ENCODE measurements around the gene ZNF3. TPM values are rescaled to one million over a fixed set of nuclear protein-coding genes. Genes with fewer than 3 reads are reported as not detected.

The ZNF3 gene
- total RNA-seq, 1 experiment from 2014 or later = 32.9 TPM

- ChIA-PET POLR2A (interaction anchor here (0.8 to 1.0 kb wide), 2 partner anchors 28 to 82 kb away, joined by 3 to 5 read pairs; partner anchors contain the start of genes AP4M1 and MCM7), CTCF (interaction anchor here (0.9 kb wide), 1 partner anchor 9 kb away, joined by 4 read pairs; no protein-coding TSS in a partner anchor)
- no peaks in the 10 kb centered on the region for H3K9me3 ChIP-seq (ENCODE audit: control insufficient read depth, insufficient read depth, low read depth, low read length)
- in situ Hi-C loops (cut with HindIII; ENCODE audit: low pct_unique_long_range_greater_than_20kb, low sequenced_read_pairs) (no loop called here), intact Hi-C loops (cut with micrococcal nuclease; ENCODE audit: unreplicated experiment) (no loop called here)
- TF ChIP-seq POLR2AphosphoS5 (IDR thresholded peaks at IDR 0.05; ENCODE audit: low read depth, low read length) (no peak), SIN3A (IDR thresholded peaks at IDR 0.05; ENCODE audit: borderline replicate concordance, insufficient read depth, low read depth, low read length) (no peak), REST (IDR thresholded peaks at IDR 0.05; ENCODE audit: insufficient read depth in 1 of 2, low read depth in 2 of 2, low read length in 1 of 2) (no peak), TCF7L2 (IDR thresholded peaks at IDR 0.05; ENCODE audit: low read depth, low read length) (no peak)
- TF ChIP-seq, protein P1, sequence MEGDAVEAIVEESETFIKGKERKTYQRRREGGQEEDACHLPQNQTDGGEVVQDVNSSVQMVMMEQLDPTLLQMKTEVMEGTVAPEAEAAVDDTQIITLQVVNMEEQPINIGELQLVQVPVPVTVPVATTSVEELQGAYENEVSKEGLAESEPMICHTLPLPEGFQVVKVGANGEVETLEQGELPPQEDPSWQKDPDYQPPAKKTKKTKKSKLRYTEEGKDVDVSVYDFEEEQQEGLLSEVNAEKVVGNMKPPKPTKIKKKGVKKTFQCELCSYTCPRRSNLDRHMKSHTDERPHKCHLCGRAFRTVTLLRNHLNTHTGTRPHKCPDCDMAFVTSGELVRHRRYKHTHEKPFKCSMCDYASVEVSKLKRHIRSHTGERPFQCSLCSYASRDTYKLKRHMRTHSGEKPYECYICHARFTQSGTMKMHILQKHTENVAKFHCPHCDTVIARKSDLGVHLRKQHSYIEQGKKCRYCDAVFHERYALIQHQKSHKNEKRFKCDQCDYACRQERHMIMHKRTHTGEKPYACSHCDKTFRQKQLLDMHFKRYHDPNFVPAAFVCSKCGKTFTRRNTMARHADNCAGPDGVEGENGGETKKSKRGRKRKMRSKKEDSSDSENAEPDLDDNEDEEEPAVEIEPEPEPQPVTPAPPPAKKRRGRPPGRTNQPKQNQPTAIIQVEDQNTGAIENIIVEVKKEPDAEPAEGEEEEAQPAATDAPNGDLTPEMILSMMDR (IDR thresholded peaks at IDR 0.05) = no peak
- DNase-seq (ENCODE audit: low read depth, low spot score) (no peak), ATAC-seq (no peak)
- no peaks in the 10 kb centered on the region for H3K27me3 ChIP-seq (ENCODE audit: control insufficient read depth, insufficient read depth, low read length)
- BruUV-seq (replicated peaks) = no TSS peak
- peaks cover 2% of the 10 kb centered on the region; the same call in 1 of the 2 replicates for H3K36me3 ChIP-seq (ENCODE audit: control insufficient read depth, insufficient read depth, low read length)
- peak overlapping the region in 1 of 2 experiments; percentile 98; a peak in 2 of 4 replicates for H3K4me3 ChIP-seq (ENCODE audit: low read depth in 2 of 2, low read length in 2 of 2)
- no peak overlapping the region for H3K27ac ChIP-seq (ENCODE audit: low read length)
- peaks cover 18% of the 10 kb centered on the region for H3K4me1 ChIP-seq (ENCODE audit: control insufficient read depth, insufficient read depth, low read length)
These were observed 47.1 kb upstream of the ZNF3 start for GRCh38 chr7:100128637-100128963.

DNA sequence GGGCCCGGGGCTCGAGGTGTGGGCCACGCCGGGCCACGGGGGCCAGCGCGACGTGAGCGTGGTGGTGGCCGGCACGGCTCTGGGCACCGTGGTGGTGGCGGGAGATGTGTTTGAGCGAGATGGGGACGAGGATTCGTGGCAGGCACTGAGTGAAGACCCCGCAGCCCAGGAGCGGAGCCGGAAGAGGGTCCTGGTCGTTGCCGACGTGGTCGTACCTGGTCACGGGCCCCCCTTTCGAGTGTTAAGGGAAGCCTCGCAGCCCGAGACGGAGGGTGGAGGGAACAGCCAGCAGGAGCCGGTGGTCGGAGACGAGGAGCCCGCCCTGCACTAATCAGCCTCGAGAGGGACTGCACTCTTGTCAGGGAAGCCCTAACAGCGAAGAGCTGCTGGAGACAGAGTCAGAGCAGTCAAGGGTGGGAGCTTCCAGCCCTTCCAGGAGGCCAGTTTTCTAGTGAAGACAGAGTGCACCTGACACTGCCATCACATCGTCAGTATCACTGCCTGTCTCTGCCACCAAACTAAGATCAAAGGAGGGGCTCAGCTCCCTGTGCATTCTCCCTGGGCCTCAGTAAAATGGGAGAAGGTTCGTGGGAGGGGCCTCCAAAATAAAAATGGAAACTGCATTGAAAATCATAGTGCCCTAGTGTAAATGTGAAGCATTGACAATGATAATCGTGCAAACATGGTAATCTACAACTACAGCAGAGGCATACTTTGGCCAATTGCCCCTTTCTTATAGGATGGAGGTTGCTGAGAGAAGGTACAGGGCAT, 46.5 kb upstream of the ZNF3 start:
- CTCF ChIA-PET = interaction anchor here (0.9 kb wide), 1 partner anchor 10 kb away, joined by 4 read pairs; no protein-coding TSS in a partner anchor
- Histone ChIP-seq H3K27me3 (ENCODE audit: control insufficient read depth, insufficient read depth, low read length) (no peaks in the 10 kb centered on the region), H3K9me3 (ENCODE audit: control insufficient read depth, insufficient read depth, low read depth, low read length) (no peaks in the 10 kb centered on the region), H3K27ac (ENCODE audit: low read length) (peak overlapping the region; percentile 97), H3K4me3 (ENCODE audit: low read depth in 2 of 2, low read length in 2 of 2) (peak overlapping the region; percentile 82 to 98), H3K36me3 (ENCODE audit: control insufficient read depth, insufficient read depth, low read length) (peaks cover 2% of the 10 kb centered on the region; the same call in 1 of the 2 replicates), H3K4me1 (ENCODE audit: control insufficient read depth, insufficient read depth, low read length) (peaks cover 18% of the 10 kb centered on the region)
- POLR2A ChIA-PET = interaction anchor here (0.5 to 1.0 kb wide), 3 partner anchors 27 to 82 kb away, joined by 3 to 8 read pairs (median 5); partner anchors contain the start of genes AP4M1 and MCM7
- TF ChIP-seq, protein P1 (IDR thresholded peaks at IDR 0.05) = no peak
- TF ChIP-seq SIN3A (IDR thresholded peaks at IDR 0.05; ENCODE audit: borderline replicate concordance, insufficient read depth, low read depth, low read length) = no peak
- no peak for TF ChIP-seq POLR2AphosphoS5 (IDR thresholded peaks at IDR 0.05; ENCODE audit: low read depth, low read length)
- no peak for TF ChIP-seq TCF7L2 (IDR thresholded peaks at IDR 0.05; ENCODE audit: low read depth, low read length)
- TF ChIP-seq REST (IDR thresholded peaks at IDR 0.05; ENCODE audit: insufficient read depth in 1 of 2, low read depth in 2 of 2, low read length in 1 of 2) = no peak
- DNase-seq (ENCODE audit: low read depth, low spot score) (no peak), ATAC-seq (peak; percentile 20; the same call in 1 of the 2 replicates)
- BruUV-seq (replicated peaks) = no TSS peak
- intact Hi-C loops (cut with micrococcal nuclease; ENCODE audit: unreplicated experiment) = no loop called here
- in situ Hi-C loops (cut with HindIII; ENCODE audit: low pct_unique_long_range_greater_than_20kb, low sequenced_read_pairs) = no loop called here

Data from Panc1 (cell line).